ENCODE data around the gene BARHL1. TPM values are rescaled to one million over a fixed set of nuclear protein-coding genes. Genes with fewer than 3 reads are reported as not detected.

Gene BARHL1
- total and polyA plus RNA-seq, 2 of the 4 experiments (the other 2 are of a cell fraction) = not detected

DNA sequence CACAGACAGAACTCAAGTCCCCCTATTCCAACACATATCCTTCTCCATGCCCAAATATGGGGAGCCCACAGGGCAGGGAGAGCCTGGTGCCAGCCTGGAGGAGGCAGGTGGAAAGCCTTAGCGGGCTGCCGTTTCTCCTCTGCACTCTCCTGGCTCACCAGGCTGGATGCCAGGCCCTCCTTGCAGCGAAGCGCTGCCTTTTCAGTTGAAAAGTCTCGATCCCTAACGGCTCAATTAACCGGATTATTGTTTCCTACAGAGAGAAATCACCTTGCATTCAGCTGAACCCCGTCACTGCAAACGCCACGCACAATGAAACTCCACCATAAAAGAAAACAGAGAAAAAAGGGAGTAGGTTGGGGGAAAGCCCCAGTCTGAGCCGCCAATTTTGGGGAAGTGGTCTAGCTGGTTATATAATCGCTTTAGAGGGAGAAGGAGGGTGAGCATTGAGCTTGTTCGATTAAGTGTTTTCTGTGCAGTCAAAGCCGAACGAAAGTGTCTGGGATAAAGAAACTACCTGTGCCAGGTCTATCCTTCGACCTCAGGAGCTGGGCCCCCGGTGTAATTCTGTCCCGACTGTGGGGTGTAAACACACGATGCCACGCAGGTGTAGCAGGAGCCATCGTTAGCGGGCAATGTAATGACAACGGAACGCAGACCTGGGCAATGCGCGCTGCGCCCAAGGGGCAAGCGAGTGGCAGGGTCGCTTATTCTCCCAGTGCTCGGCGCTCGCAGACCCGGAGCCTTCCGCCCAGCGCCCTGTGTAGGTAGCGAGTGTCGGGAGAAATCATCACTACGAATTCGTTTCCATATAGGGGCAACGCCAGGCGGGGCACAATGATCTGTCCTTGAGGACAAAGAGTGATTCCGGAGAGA, 3.8 kb downstream of the BARHL1 start:
- Histone ChIP-seq H3K9me1 (ENCODE audit: insufficient read depth, low read length) (no peaks in the 10 kb centered on the region; the same call in 1 of the 2 replicates), H4K8ac (ENCODE audit: low read depth in 2 of 2, low read length in 2 of 2) (no peak overlapping the region), H4K5ac (ENCODE audit: low read depth, low read length) (no peak overlapping the region), H3K18ac (ENCODE audit: low read depth, low read length) (no peak overlapping the region), H3K9ac (ENCODE audit: low read depth, low read length) (no peak overlapping the region), H2BK20ac (ENCODE audit: low read depth, low read length) (no peak overlapping the region), H2AK9ac (replicated peaks; ENCODE audit: low read depth, low read length, poor library complexity) (no peak overlapping the region), H3K9me3 (ENCODE audit: control insufficient read depth, insufficient read depth, low read length) (peaks cover 2% of the 10 kb centered on the region), H3K4ac (ENCODE audit: low read depth, low read length) (no peak overlapping the region), H2AK5ac (ENCODE audit: low read depth, low read length) (no peak overlapping the region), H4K91ac (ENCODE audit: insufficient read depth, low read depth, low read length) (no peak overlapping the region), H3K27ac (ENCODE audit: insufficient read depth, low read length) (no peak overlapping the region), H3K27me3 (ENCODE audit: control insufficient read depth, insufficient read depth, low read length) (peaks cover 96% of the 10 kb centered on the region), H3K4me2 (ENCODE audit: low read depth, low read length) (no peak overlapping the region), H3K56ac (ENCODE audit: extremely low read depth, insufficient read depth, low read length) (no peak overlapping the region), H4K20me1 (ENCODE audit: insufficient read depth, low read length) (peaks cover 54% of the 10 kb centered on the region), H3K14ac (replicated peaks; ENCODE audit: low read depth, low read length) (no peak overlapping the region), H3K4me3 (ENCODE audit: insufficient read depth, low read depth, low read length) (no peak overlapping the region), H2AFZ (replicated peaks; ENCODE audit: low read length, poor library complexity) (no peak overlapping the region), H3K79me1 (ENCODE audit: low read depth in 1 of 2, low read length in 2 of 2) (no peaks in the 10 kb centered on the region), H3K23ac (ENCODE audit: low read depth, low read length) (no peak overlapping the region), H2BK5ac (ENCODE audit: low read depth, low read length, poor library complexity, severe bottlenecking) (no peak overlapping the region), H2BK15ac (ENCODE audit: low read depth, low read length) (no peak overlapping the region), H3K4me1 (ENCODE audit: control insufficient read depth, insufficient read depth, low read length) (no peaks in the 10 kb centered on the region; the same call in 1 of the 2 replicates), H2BK120ac (ENCODE audit: low read depth, low read length) (no peak overlapping the region), H3K36me3 (ENCODE audit: control insufficient read depth, insufficient read depth, low read length) (no peaks in the 10 kb centered on the region)
- DNase-seq (no peak), ATAC-seq (ENCODE audit: low read depth) (no peak)
- TF ChIP-seq CHD1 (IDR thresholded peaks at IDR 0.05; ENCODE audit: low read depth, low read length) (no peak), BHLHE40 (IDR thresholded peaks at IDR 0.05; ENCODE audit: low read depth, low read length) (no peak), MXI1 (IDR thresholded peaks at IDR 0.05; ENCODE audit: borderline replicate concordance, low read depth, low read length) (no peak), MAFK (IDR thresholded peaks at IDR 0.05; ENCODE audit: low read depth, low read length) (no peak), SMC3 (IDR thresholded peaks at IDR 0.05; ENCODE audit: low read depth, low read length) (no peak), NFE2L2 (IDR thresholded peaks at IDR 0.05; ENCODE audit: low read depth, low read length) (no peak), MAZ (IDR thresholded peaks at IDR 0.05; ENCODE audit: borderline replicate concordance, low read depth, low read length) (no peak), FOS (IDR thresholded peaks at IDR 0.05; ENCODE audit: low read depth, low read length) (no peak), RCOR1 (IDR thresholded peaks at IDR 0.05; ENCODE audit: insufficient replicate concordance, low read length) (no peak), POLR2A (IDR thresholded peaks at IDR 0.05; ENCODE audit: low read depth, low read length) (no peak), CEBPB (IDR thresholded peaks at IDR 0.05; ENCODE audit: low read depth, low read length) (no peak)
- TF ChIP-seq, protein P1, sequence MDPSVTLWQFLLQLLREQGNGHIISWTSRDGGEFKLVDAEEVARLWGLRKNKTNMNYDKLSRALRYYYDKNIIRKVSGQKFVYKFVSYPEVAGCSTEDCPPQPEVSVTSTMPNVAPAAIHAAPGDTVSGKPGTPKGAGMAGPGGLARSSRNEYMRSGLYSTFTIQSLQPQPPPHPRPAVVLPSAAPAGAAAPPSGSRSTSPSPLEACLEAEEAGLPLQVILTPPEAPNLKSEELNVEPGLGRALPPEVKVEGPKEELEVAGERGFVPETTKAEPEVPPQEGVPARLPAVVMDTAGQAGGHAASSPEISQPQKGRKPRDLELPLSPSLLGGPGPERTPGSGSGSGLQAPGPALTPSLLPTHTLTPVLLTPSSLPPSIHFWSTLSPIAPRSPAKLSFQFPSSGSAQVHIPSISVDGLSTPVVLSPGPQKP (IDR thresholded peaks at IDR 0.05; ENCODE audit: borderline replicate concordance, low read depth, low read length) = no peak
- TF ChIP-seq, protein P2, sequence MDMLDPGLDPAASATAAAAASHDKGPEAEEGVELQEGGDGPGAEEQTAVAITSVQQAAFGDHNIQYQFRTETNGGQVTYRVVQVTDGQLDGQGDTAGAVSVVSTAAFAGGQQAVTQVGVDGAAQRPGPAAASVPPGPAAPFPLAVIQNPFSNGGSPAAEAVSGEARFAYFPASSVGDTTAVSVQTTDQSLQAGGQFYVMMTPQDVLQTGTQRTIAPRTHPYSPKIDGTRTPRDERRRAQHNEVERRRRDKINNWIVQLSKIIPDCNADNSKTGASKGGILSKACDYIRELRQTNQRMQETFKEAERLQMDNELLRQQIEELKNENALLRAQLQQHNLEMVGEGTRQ (IDR thresholded peaks at IDR 0.05; ENCODE audit: low read depth, low read length) = no peak
- TF ChIP-seq, protein P3, sequence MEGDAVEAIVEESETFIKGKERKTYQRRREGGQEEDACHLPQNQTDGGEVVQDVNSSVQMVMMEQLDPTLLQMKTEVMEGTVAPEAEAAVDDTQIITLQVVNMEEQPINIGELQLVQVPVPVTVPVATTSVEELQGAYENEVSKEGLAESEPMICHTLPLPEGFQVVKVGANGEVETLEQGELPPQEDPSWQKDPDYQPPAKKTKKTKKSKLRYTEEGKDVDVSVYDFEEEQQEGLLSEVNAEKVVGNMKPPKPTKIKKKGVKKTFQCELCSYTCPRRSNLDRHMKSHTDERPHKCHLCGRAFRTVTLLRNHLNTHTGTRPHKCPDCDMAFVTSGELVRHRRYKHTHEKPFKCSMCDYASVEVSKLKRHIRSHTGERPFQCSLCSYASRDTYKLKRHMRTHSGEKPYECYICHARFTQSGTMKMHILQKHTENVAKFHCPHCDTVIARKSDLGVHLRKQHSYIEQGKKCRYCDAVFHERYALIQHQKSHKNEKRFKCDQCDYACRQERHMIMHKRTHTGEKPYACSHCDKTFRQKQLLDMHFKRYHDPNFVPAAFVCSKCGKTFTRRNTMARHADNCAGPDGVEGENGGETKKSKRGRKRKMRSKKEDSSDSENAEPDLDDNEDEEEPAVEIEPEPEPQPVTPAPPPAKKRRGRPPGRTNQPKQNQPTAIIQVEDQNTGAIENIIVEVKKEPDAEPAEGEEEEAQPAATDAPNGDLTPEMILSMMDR (conservative IDR thresholded peaks at IDR 0.05; ENCODE audit: low read depth, low read length) = no peak
- in situ Hi-C loops (cut with MboI; ENCODE audit: low sequenced_read_pairs) = no loop called here
- CTCF ChIA-PET = interaction anchor here (0.6 kb wide), 1 partner anchor 182 kb away, joined by 8 read pairs; no protein-coding TSS in a partner anchor
- POLR2A ChIA-PET (ENCODE audit: unreplicated experiment) = no interaction called here
- 2% methylated on average over 9 of the region's 42 CpGs; no CpG with 5 or more reads in 1 of the 2 experiments for WGBS, 2 experiments (ENCODE audit: extremely low coverage in 2 of 2, insufficient read length in 1 of 2)
- intact Hi-C loops (cut with micrococcal nuclease) = no loop called here
- no TSS peak for BruUV-seq (replicated peaks)
- dilution Hi-C loops (cut with HindIII; ENCODE audit: low sequenced_read_pairs, unreplicated experiment) = no loop called here

All from IMR-90 (cell line).